GM21529 (cell line): Measurements from ENCODE around the gene TMEM33.
A peak's percentile ranks its signal among the peaks of the same experiment; 100 is the strongest.
"Not testable (repeated sequence)": the region's sequence is repeated elsewhere in the genome, so short reads cannot be mapped to it uniquely, and the experiment has no call there.

Experiments
- ATAC-seq: cut with Tn5 transposase; IDR thresholded peaks from one replicate; pipeline ENCODE4 v1.9.1; 2021; ENCODE audit not compliant: unreplicated experiment

Gene TMEM33

GRCh38 chr4:41934901-41935651, at the start of gene TMEM33:
TSS of gene TMEM33 (plus strand) at chr4:41935429. CDS start at chr4:41935485, 56 bp downstream.
- ATAC-seq: peak; percentile 96

GRCh38 chr4:41885456-41885855, 49.8 kb upstream of the TMEM33 start:
- ATAC-seq: no peak

- no peak for ATAC-seq
Observed at GRCh38 chr4:41887277-41887676, 48.0 kb upstream of the TMEM33 start.

- no peak for ATAC-seq
Observed at GRCh38 chr4:41887821-41888686, 47.2 kb upstream of the TMEM33 start.

- ATAC-seq: no peak
Observed at GRCh38 chr4:41888687-41889074, 46.5 kb upstream of the TMEM33 start.

GRCh38 chr4:41889317-41889716, 45.9 kb upstream of the TMEM33 start:
- ATAC-seq: no peak

GRCh38 chr4:41890085-41890484, 45.1 kb upstream of the TMEM33 start:
- no peak for ATAC-seq

GRCh38 chr4:41896648-41897047, 38.6 kb upstream of the TMEM33 start:
- no peak for ATAC-seq

GRCh38 chr4:41897698-41898097, 37.5 kb upstream of the TMEM33 start:
- ATAC-seq: no peak

GRCh38 chr4:41909136-41909535, 26.1 kb upstream of the TMEM33 start:
- not testable (repeated sequence) for ATAC-seq

GRCh38 chr4:41912546-41912945, 22.7 kb upstream of the TMEM33 start:
- ATAC-seq: no peak

GRCh38 chr4:41913509-41913908, 21.7 kb upstream of the TMEM33 start:
- no peak for ATAC-seq

GRCh38 chr4:41918278-41918677, 17.0 kb upstream of the TMEM33 start:
- no peak for ATAC-seq

GRCh38 chr4:41920416-41920815, 14.8 kb upstream of the TMEM33 start:
- not testable (repeated sequence) for ATAC-seq

- no peak for ATAC-seq
Observed at GRCh38 chr4:41921476-41921875, 13.8 kb upstream of the TMEM33 start.

- ATAC-seq: no peak
Observed at GRCh38 chr4:41927796-41928499, 7.3 kb upstream of the TMEM33 start.

GRCh38 chr4:41930139-41930831, 4.9 kb upstream of the TMEM33 start:
- ATAC-seq: no peak

GRCh38 chr4:41932988-41933387, 2.2 kb upstream of the TMEM33 start:
- ATAC-seq: no peak

- ATAC-seq: no peak
Observed at GRCh38 chr4:41933997-41934503, 1.2 kb upstream of the TMEM33 start.

GRCh38 chr4:41934514-41934900, 722 bp upstream of the TMEM33 start:
- no peak for ATAC-seq

- peak; percentile 6 for ATAC-seq
Observed at GRCh38 chr4:41935652-41936021, 408 bp downstream of the TMEM33 start.
